ENCODE data around the gene UNC79. TPM values are rescaled to one million over a fixed set of nuclear protein-coding genes. Genes with fewer than 3 reads are reported as not detected.

Gene UNC79
- total and polyA plus RNA-seq, 10 of the 15 experiments (the other 5 are each of a cell fraction or from before 2014, with no cell fraction given), result 0.04 to 0.29 (median 0.14) TPM

DNA sequence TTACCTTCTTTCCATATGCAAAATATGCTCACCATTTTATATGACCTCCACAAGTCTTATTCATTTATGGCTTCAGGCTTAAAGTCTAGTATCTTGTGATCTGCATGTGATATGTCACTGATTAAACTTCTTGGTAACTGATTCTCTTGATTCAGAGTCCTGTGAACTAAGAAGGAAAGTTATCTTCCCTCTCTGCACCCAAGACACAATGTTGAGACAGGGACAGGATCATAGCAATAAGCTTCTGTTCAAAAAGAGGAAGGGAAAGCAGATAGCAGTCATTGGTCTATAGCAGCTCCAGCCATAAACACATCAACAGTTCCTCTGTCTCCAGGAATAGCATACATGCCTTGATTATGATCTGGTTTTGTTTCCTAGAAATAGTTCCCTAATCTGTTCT is 103.1 kb downstream of the UNC79 start (continued):
- TF ChIP-seq, protein P1, sequence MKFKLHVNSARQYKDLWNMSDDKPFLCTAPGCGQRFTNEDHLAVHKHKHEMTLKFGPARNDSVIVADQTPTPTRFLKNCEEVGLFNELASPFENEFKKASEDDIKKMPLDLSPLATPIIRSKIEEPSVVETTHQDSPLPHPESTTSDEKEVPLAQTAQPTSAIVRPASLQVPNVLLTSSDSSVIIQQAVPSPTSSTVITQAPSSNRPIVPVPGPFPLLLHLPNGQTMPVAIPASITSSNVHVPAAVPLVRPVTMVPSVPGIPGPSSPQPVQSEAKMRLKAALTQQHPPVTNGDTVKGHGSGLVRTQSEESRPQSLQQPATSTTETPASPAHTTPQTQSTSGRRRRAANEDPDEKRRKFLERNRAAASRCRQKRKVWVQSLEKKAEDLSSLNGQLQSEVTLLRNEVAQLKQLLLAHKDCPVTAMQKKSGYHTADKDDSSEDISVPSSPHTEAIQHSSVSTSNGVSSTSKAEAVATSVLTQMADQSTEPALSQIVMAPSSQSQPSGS (IDR thresholded peaks at IDR 0.05; ENCODE audit: low read length), result no peak
- TF ChIP-seq NFYB (IDR thresholded peaks at IDR 0.05; ENCODE audit: insufficient read depth, low read depth, low read length) (peak; percentile 85), SPI1 (IDR thresholded peaks at IDR 0.05; ENCODE audit: borderline replicate concordance, insufficient read depth, low read depth, low read length) (peak; percentile 98), ZSCAN29 (IDR thresholded peaks at IDR 0.05) (no peak)

DNA sequence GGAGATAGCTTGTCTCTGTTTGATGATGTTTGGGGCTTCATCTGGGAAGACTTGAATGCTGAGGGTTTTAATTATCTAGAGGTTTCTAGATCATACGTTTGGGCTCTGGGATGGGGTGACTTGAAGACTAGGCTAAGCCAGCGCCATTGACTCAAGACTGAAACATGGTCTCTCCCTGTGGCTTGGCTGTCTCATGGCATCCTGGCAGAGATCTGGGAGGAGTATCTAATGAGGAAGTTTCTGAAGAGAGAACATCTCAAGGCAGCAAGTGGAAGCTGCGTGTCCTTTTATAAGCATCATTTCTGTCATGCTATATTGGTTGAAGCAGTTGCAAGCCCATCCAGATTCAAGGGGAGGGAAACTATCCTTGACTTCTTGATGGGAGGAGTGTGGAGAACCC is 104.8 kb downstream of the UNC79 start:
- WGBS (ENCODE audit: insufficient coverage, insufficient replicate concordance, low lambda C conversion rate, missing lambda C conversion rate), result 62% methylated on average over 3 of the region's 3 CpGs
- Histone ChIP-seq H3K79me2 (ENCODE audit: control insufficient read depth, insufficient read depth, low read length) (no peaks in the 10 kb centered on the region), H2AFZ (ENCODE audit: control insufficient read depth, low read depth, low read length) (no peak overlapping the region), H3K4me3 (no peak overlapping the region), H3K4me2 (ENCODE audit: control insufficient read depth, insufficient read depth) (no peak overlapping the region), H3K27ac (ENCODE audit: control insufficient read depth, insufficient read depth) (no peak overlapping the region), H4K20me1 (ENCODE audit: control insufficient read depth, insufficient read depth) (no peaks in the 10 kb centered on the region), H3K9ac (ENCODE audit: control insufficient read depth, insufficient read depth, low read length) (no peak overlapping the region), H3K27me3 (replicated peaks in 1 of 2; ENCODE audit: control insufficient read depth in 2 of 2, insufficient read depth in 2 of 2, low read length in 1 of 2) (no peaks in the 10 kb centered on the region), H3K4me1 (ENCODE audit: control insufficient read depth, insufficient read depth, low read length) (peaks cover 6% of the 10 kb centered on the region), H3K36me3 (ENCODE audit: control insufficient read depth in 2 of 2, insufficient read depth in 2 of 2, low read length in 1 of 2) (no peaks in the 10 kb centered on the region), H3K9me3 (replicated peaks; ENCODE audit: control insufficient read depth, insufficient read depth, low read length) (no peaks in the 10 kb centered on the region)
- POLR2A ChIA-PET, result interaction anchor here (0.6 kb wide), 1 partner anchor 316 kb away, joined by 3 read pairs; no protein-coding TSS in a partner anchor
- RAD21 ChIA-PET (ENCODE audit: unreplicated experiment), result interaction anchor here (0.7 to 4.4 kb wide), 6 partner anchors 12 to 390 kb away, joined by 3 to 32 read pairs (median 4); partner anchors contain the start of genes GON7, LYSET, MOAP1 and UBR7
- FAIRE-seq, result no peak
- in situ Hi-C loops (cut with MboI) (loop anchor here (25.0 kb wide), 1 partner anchor 298 kb away; no protein-coding TSS in a partner anchor), intact Hi-C loops (cut with micrococcal nuclease; ENCODE audit: unreplicated experiment) (no loop called here)
- CTCF ChIA-PET, result interaction anchor here (0.9 to 3.9 kb wide), 14 partner anchors 9 to 317 kb away, joined by 3 to 33 read pairs (median 5); no protein-coding TSS in a partner anchor
- ATAC-seq, result no peak
- SMC1A ChIA-PET (ENCODE audit: uncharacterized antibody, unreplicated experiment), result interaction anchor here (1.0 to 3.0 kb wide), 10 partner anchors 9 to 422 kb away, joined by 3 to 25 read pairs (median 8); partner anchors contain the start of genes GON7 and UBR7
- no peak for DNase-seq (ENCODE audit: low read depth, low spot score)
- no TSS peak for BruUV-seq (replicated peaks)
- TF ChIP-seq, protein P2, sequence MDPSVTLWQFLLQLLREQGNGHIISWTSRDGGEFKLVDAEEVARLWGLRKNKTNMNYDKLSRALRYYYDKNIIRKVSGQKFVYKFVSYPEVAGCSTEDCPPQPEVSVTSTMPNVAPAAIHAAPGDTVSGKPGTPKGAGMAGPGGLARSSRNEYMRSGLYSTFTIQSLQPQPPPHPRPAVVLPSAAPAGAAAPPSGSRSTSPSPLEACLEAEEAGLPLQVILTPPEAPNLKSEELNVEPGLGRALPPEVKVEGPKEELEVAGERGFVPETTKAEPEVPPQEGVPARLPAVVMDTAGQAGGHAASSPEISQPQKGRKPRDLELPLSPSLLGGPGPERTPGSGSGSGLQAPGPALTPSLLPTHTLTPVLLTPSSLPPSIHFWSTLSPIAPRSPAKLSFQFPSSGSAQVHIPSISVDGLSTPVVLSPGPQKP (IDR thresholded peaks at IDR 0.05; ENCODE audit: low read depth, low read length), result no peak
- TF ChIP-seq CEBPB (IDR thresholded peaks at IDR 0.05; ENCODE audit: borderline replicate concordance in 1 of 2, low read depth in 2 of 2, low read length in 2 of 2) (no peak), MYB (IDR thresholded peaks at IDR 0.05; ENCODE audit: borderline replicate concordance, low read depth, low read length) (no peak), TCF7 (IDR thresholded peaks at IDR 0.05; ENCODE audit: borderline replicate concordance) (no peak), ASH2L (IDR thresholded peaks at IDR 0.05; ENCODE audit: borderline replicate concordance, low read depth) (no peak), CHD2 (IDR thresholded peaks at IDR 0.05; ENCODE audit: borderline replicate concordance, low read depth, low read length) (no peak), SMAD5 (IDR thresholded peaks at IDR 0.05; ENCODE audit: low read depth) (no peak), TCF12 (IDR thresholded peaks at IDR 0.05; ENCODE audit: low read depth, low read length) (no peak), CREM (IDR thresholded peaks at IDR 0.05; ENCODE audit: low read depth) (no peak), YY1 (IDR thresholded peaks at IDR 0.05; ENCODE audit: low read depth, low read length) (no peak), RB1 (IDR thresholded peaks at IDR 0.05; ENCODE audit: borderline replicate concordance) (no peak), SIX5 (IDR thresholded peaks at IDR 0.05; ENCODE audit: low read depth, low read length, severe bottlenecking) (no peak)
- TF ChIP-seq, protein P3, sequence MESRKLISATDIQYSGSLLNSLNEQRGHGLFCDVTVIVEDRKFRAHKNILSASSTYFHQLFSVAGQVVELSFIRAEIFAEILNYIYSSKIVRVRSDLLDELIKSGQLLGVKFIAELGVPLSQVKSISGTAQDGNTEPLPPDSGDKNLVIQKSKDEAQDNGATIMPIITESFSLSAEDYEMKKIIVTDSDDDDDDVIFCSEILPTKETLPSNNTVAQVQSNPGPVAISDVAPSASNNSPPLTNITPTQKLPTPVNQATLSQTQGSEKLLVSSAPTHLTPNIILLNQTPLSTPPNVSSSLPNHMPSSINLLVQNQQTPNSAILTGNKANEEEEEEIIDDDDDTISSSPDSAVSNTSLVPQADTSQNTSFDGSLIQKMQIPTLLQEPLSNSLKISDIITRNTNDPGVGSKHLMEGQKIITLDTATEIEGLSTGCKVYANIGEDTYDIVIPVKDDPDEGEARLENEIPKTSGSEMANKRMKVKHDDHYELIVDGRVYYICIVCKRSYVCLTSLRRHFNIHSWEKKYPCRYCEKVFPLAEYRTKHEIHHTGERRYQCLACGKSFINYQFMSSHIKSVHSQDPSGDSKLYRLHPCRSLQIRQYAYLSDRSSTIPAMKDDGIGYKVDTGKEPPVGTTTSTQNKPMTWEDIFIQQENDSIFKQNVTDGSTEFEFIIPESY (IDR thresholded peaks at IDR 0.05), result no peak
